ENCODE measurements around the gene ZBTB5.
A peak's percentile ranks its signal among the peaks of the same experiment; 100 is the strongest.
"Not testable (repeated sequence)": the region's sequence is repeated elsewhere in the genome, so short reads cannot be mapped to it uniquely, and the experiment has no call there.

The ZBTB5 gene

GRCh38 chr9:37486616-37487548 is 21.6 kb upstream of the ZBTB5 start:
- DNase-seq (ENCODE audit: low read depth), result peak; percentile 95

GRCh38 chr9:37486256-37486615 is 21.0 kb upstream of the ZBTB5 start:
- no peak for DNase-seq (ENCODE audit: low read depth)

- peak; percentile 82 for DNase-seq (ENCODE audit: low read depth)
Observed at GRCh38 chr9:37485389-37486255, 20.4 kb upstream of the ZBTB5 start, which contains the start of gene POLR1E. Gene POLR1E, plus strand, starts transcription at chr9:37485948. Its CDS starts 100 bp downstream, at chr9:37486048.

DNA sequence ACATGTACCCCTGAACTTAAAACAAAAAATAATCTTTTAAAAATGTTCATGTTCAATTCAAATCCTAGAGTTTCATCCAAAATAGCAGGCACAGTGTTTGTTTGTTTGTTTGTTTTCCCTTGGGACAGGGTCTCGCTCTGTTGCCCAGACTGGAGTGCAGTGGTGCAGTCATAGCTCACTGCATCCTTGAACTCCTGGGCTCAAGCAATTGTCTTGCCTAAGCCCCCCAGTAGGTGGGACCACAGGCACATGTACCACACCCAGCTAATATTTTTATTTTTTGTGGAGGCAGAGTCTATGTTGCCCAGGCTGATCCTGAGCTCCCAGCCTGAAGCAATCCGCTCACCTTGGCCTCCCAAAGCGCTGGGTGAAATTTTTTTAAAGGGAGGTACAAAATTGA is 15.5 kb upstream of the ZBTB5 start:
- DNase-seq (ENCODE audit: low read depth), result no peak

GRCh38 chr9:37477987-37478619 is 12.9 kb upstream of the ZBTB5 start:
- not testable (repeated sequence) for DNase-seq (ENCODE audit: low read depth)

DNA sequence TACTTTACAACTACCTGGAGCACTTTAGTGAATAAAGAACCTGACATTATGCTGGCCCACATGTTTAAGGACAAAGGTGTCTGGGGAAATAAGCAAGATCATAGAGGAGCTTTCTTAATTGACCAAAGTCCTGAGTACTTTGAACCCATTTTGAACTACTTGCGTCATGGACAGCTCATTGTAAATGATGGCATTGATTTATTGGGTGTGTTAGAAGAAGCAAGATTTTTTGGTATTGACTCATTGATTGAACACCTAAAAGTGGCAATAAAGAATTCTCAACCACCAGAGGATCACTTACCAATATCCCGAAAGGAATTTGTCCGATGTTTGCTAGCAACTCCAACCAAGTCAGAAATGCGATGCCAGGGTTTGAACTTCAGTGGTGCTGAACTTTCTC is 12.2 kb upstream of the ZBTB5 start:
- not testable (repeated sequence) for DNase-seq (ENCODE audit: low read depth)

DNA sequence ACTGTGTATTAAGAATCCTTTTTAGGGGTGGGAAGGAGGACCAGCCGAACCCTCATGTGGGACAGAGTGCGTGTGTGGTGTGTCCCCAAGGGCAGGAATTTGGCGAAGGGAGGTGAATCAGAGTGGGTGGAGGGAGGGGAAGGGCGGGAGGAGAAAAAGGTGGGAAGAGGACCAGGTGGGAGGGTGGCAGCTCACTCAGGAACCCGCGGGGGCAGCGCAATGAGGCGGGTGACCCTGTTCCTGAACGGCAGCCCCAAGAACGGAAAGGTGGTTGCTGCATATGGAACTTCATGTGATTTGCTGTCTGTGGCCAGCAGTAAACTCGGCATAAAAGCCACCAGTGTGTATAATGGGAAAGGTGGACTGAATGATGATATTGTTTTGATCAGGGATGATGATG is 11.7 kb upstream of the ZBTB5 start:
- no peak for DNase-seq (ENCODE audit: low read depth)

DNA sequence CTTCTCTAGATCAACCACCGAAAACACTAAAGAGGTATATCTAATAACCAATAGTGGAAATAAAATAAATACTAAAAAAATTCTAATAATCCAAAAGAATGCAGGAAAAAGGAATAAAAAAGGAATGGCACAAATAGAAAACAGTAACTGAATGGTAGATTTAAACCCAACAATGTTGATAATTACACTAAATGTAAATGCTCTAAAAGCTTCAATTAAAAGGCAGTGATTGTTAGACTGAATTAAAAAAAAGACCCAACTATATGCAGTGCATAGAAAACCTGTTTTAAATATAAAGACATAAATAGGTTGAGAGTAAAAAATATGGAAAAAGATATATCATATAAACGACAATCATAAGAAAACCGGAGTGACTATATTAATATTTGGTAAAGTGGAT is 9.2 kb upstream of the ZBTB5 start:
- DNase-seq (ENCODE audit: low read depth), result no peak

DNA sequence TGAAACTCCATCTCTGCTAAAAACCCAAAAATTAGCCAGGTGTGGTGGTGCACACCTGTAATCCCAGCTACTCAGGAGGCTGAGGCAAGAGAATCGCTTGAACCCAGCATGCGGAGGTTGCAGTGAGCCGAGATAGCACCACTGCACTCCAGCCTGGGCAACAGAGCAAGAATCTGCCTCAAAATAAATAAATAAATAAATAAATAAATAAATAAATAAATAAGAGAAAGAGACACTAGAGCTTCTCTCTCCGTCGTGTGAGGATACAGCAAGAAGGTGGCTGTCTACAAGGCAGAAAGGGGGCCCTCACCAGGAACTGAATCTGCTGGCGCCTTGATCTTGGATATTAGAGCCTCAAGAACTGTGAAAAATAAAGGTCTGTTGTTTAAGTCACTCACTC is 8.7 kb upstream of the ZBTB5 start:
- not testable (repeated sequence) for DNase-seq (ENCODE audit: low read depth)

GRCh38 chr9:37471942-37472684 is 6.9 kb upstream of the ZBTB5 start:
- peak; percentile 83 for DNase-seq (ENCODE audit: low read depth)

- no peak for DNase-seq (ENCODE audit: low read depth)
Observed at GRCh38 chr9:37468620-37469019, 3.4 kb upstream of the ZBTB5 start.

GRCh38 chr9:37467530-37467929 is 2.3 kb upstream of the ZBTB5 start:
- DNase-seq (ENCODE audit: low read depth), result not testable (repeated sequence)

GRCh38 chr9:37466037-37466709 is 923 bp upstream of the ZBTB5 start:
- DNase-seq (ENCODE audit: low read depth), result peak; percentile 88

- peak; percentile 64 for DNase-seq (ENCODE audit: low read depth)
Observed at GRCh38 chr9:37464426-37465248, 613 bp downstream of the ZBTB5 start.

DNA sequence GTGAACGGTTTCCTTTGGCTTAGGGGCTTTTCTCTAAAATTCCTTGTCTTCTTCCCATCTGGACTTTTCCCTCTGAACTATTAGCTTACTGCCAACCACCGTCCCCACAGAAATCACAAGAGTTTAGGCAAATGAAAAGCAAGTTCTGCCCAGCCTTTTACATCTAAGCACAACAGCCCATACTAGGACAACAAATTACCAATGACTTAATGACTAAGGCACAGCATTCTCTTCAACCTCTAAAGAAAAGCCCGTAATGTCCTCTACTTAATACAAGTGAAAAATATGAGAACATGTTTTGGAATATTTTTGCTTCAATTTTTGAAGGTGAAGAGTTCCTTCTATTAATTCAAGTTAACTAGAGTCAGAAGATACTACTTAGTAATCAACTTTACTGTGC is 1.2 kb downstream of the ZBTB5 start:
- no peak for DNase-seq (ENCODE audit: low read depth)

- no peak for DNase-seq (ENCODE audit: low read depth)
Observed at GRCh38 chr9:37456817-37457216, 8.4 kb downstream of the ZBTB5 start.

DNA sequence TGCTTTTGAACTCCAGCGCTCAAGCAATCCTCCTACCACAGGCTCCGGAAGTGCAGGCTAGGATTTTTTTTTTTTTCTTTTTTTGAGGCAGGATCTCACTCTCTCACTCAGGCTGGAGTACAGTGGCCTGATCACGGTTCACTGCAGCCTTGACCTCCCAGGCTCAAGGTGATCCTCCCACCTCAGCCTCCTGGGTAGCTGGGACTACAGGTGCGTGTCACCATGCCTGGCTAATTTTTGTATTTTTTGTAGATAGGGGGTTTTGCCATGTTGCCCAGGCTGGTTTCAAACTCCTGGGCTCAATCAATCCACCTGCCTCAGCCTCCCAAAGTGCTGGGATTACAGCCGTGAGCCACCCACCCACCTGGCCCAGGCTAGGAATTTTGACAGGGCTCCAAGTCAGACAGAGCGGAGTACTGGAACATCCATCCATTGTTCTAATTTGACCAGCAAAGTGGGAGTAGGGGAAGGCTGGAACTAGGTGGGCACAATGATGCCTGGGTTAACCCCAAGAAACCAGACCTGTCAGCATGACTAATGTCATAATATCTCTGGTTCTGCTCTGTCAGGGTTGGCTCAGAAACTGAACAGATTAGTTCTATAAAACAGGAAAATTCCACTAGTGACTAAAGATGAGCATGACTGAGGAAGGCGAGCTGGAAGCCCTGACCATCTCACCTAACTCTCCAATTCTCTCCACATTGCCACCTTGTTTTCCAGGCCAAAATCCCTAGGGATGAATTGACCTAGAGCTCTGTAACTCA is 9.2 kb downstream of the ZBTB5 start:
- DNase-seq (ENCODE audit: low read depth), result no peak

DNA sequence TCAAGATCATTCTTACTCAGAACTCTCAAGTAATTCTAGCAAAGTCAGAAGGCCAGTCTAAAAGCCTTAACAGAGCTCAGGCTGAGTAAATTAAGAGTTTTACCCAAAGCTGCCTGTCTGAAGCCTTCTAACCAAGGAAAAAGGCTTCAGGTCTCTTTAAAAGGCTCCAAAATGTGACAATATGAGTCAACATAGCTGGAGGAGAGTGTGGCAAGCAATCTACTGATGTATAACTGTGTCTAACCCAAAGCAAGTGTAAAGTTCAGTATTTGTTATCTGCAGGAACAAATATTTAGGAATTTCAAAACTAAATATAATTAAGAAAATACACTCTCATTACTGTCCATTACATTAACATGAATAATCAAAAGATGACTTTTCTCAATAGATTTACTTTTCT is 11.0 kb downstream of the ZBTB5 start:
- DNase-seq (ENCODE audit: low read depth), result no peak

DNA sequence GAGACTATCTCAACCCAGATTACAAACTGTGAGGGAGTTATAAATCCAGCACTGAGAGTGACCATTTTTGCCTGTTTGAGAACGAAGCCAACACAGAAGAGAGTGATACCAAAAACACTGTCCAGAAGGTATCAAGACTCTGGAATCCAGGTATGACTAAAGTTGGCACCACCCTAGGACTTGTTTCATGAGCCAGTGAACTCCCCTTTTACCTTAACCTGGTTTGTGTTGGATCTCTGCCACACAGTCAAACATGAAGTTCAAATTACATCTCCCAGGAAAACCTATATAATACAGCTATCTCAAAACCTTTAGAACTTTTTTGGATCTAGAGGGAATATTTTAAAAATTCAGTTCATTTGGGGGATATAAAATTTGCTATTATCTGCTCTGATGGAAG is 11.4 kb downstream of the ZBTB5 start:
- DNase-seq (ENCODE audit: low read depth), result no peak

Measured in fibroblast of gingiva (primary cell).